HG03066 (cell line): ENCODE results near the gene NAPG.
"Not testable (repeated sequence)": the region's sequence is repeated elsewhere in the genome, so short reads cannot be mapped to it uniquely, and the experiment has no call there.

Experiments used
- ATAC-seq: cut with Tn5 transposase; IDR thresholded peaks from one replicate; pipeline ENCODE4 v1.9.1; 2021; ENCODE audit warnings: low read depth; ENCODE audit not compliant: unreplicated experiment

NAPG gene

DNA sequence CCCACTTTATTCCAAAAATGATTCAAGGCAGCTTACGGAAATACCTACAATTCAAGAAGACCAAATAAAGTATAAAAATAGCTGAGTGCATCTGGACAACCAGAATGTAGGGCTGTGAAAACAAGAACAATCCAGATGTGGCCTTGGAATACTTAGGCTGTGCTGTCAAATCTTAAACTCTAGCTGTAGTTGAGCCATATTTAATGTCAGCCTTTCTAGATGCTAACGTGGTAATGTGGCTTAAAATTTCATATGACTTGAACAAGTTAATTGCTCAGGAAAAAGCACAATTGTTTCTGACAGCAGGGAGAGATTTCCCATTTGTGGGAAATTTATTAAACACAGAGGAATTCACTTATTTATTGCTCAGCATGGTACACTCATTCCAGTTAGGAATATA is 14.6 kb upstream of the NAPG start:
- ATAC-seq = no peak

DNA sequence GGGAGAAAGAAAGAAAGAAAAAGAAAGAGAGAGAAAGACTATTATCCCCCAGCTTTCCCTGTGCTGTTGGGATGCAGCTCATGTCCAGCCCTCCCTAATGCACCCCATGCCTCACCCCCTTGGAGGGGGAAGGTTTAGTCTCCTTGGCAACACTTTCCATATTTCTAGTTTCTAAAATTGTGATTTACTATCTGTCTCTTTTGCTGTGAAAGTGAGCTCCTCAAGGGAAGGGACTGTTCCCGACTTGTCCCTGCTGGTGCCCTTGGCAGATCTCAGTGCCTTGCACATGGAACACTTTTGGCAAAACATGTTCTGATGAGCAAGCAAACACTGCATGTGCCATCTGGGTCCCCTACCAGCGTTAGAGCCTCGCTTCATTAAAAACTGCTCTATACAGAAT is 11.7 kb upstream of the NAPG start:
- no peak for ATAC-seq

DNA sequence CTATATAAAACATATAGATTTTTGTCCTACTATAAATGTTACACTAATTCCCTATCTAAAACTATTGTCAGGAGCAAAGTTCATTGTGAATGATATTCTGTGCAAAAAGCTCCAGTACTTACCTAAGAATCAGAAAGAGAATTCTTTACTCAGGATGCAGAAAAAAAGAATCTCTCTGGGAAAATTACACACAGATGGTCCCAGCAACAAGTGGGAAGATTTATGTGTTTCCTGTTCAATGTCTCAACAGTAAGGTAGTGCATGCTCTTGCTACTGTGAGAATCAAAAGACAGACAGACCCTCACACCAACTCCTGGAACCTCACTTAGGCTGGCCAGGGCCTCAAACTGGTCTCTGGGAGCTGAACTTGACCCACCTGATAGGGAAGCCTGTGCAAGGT is 11.2 kb upstream of the NAPG start:
- no peak for ATAC-seq

- no peak for ATAC-seq
These were observed 10.4 kb upstream of the NAPG start for GRCh38 chr18:10515456-10515855.

DNA sequence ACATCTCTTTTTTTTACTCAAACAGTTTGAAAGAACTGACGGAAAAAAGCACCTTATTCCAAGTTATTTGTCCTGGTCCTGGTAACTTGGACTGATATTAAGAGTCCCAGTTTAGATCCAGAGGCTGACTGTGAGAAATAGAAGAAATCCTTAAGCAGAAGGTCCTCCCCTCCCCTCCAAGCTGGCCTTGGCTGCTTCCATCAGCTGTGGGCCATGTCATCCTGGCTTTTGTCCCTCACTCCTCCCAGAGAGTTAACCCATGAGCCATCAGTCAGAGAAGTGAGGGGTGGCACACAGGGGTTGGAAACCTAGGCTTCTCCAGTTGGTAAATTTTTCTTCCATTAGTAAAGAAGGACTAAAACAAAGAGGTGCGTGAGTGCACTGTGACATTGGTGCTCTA is 9.7 kb upstream of the NAPG start:
- no peak for ATAC-seq

DNA sequence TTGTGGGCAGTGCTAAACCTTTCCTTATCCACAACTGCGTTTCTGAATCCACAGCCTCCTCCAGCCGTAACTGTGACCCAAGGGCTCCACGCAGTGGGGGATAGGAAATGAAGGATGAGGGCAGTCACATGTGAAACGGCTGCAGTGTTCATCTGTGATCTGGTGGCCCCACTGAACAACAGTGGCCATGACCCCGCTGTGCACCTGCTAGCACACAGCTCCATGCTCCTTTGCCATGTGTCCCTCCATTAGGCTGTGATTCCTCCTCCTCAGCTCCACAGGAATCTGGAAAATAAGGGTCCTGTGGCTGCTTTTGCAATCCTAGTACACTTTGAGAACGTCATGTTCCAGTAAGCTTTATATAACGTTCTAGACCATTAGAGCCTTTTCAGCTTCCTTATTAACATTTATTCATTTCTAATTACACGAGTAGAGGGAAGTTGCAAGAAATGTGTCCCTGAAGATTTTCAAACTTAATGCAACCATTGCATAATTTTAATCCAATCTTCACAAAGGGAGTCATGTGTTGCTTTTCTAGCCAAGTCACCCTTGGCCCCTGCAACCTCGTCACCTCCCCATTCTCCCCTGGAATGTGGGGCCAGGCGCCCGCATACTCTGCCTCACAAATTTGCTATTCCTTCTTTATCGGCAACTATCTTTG is 7.1 kb upstream of the NAPG start:
- no peak for ATAC-seq

DNA sequence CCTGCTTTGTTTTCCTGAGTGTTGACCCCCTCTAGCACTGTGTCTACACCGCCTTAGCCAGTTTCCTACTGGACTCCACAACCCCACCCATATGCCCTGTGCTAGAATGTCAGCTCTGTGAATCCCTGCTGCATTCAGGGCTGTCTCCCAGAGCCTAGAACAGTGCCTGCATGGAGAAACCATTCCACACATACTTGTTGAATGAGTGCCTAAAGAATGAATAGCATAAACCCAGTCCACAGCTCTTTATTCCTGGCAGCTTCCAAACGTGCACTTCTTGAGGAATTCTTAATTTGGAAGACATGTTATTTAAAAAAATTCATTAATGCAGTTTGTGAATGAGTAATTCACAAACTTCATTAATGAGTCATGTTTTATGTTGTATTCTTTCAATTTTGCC is 6.5 kb upstream of the NAPG start:
- ATAC-seq = no peak

DNA sequence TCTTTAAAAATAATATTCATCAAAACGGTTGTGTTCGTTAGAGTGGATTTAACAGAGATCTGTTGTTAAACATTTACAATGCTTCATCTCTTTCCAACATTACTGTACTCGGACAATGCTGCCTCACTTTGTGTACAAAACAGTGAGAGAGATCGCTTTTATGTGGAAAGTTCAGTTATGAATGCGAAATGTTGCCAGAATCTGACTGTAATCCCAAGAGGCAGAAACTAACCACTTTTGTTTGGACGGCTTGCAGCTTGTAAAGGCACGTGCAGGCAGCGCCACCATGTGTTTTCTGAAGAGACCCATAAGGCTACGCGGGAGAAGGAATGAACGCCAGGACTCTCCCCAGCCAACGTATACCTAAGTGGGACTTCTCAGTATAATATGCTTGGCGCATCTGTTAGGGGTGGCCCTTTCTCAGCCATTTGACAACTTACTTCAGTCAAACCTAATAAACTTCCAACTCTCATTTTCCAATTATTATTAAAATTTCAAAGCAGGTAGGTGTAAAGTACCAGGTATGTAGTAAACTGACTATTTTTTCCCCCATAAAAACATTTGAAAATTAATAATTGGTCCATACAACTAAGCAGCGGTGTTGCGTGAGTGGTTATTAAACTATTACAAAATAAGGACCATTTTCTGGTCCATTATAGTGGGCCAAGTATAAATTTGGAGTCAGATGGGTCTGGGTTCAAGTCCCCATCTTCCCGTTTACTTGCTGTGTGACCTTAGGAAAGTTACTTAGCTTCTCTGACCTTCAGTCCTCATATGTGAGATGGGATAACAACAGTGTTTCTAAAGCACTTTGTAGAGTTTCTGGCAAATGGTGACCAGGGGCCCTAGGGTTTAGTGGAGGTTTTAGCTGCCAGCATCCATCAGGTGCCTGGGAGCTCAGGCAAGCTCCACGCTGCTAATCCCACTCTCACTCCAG is 5.6 kb upstream of the NAPG start:
- ATAC-seq = peak; percentile 64

GRCh38 chr18:10521566-10521965 is 4.3 kb upstream of the NAPG start:
- ATAC-seq = no peak

GRCh38 chr18:10522574-10522973 is 3.3 kb upstream of the NAPG start:
- no peak for ATAC-seq

GRCh38 chr18:10523544-10523943 is 2.3 kb upstream of the NAPG start:
- ATAC-seq = no peak

- no peak for ATAC-seq
These were observed 1.1 kb upstream of the NAPG start for GRCh38 chr18:10524507-10525370.

GRCh38 chr18:10525371-10525691 is 496 bp upstream of the NAPG start:
- no peak for ATAC-seq

DNA sequence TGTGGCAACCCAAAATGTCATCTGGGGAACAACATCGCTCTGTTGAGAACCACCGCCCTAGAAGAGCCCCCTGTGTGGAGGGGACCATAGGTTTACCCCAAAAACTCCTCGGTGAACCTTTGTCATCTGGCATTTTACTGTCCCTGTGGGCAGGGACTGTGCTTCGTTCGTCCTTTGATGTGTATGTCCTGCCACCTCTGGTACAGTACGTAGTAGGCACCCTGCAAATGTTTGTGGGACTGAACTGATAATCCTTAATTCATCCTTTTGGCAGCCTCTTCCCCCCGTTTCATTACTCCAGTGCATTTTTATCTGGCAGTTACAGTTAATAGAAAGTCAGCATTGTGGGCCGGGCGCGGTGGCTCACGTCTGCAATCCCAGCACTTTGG is 728 bp downstream of the NAPG start:
- ATAC-seq = no peak

DNA sequence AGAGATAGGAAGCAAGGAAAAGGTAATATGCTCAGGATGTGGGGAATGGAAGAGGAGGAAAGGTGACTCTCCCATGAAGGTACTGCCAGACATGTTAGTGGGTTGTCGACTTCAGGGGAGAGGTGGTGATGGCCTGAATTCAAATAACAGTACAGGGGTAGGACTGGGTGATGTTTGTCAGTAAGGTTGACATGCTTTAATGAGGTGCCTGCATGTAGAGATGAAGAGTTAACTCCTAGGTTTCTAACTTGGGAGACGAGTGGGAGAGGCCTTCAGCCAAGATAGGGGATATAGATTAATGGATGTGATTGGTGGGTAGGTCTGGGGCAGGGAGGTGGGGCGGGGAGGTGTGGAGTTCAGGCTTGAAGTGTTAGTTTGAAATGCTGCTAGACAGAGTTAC is 2.6 kb downstream of the NAPG start:
- no peak for ATAC-seq

- ATAC-seq = no peak
These were observed 4.2 kb downstream of the NAPG start for GRCh38 chr18:10530002-10530401.

DNA sequence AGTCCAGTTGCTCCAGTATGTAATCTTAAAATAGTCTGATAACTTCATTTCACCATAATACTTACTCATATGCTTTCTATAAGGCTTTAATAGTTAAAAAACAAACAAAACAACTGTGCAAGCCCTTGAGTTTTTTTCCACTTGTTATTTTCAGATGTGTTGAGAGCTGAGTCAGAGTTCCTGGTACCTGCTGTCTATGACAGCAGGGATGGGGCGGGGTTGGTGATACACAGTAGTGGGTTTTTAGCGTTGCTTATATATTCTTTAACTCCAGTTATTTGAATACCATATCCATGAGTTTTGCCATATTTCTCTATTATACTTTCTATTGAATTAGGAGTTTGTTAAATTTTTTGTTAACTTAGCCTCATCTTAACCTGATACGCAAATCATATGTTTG is 5.0 kb downstream of the NAPG start:
- no peak for ATAC-seq

DNA sequence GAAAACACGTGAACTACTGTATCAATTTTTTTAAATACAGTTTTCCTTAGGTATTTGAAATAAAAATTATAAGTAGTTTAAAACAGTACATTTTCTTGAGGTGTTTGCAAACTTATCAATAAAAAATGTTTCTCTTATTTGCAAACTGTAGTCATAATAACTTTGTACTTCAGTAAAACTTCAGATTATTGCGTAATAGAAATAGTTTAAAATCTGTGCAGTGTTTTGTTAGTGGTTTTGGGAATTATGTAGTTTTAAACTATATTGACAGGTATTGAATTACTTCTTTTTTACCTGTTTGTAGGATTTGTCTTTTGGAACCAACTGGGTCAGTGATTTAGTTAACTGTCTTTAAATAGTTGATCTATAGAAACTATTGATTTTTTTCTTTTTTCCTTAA is 7.3 kb downstream of the NAPG start:
- ATAC-seq = no peak

- no peak for ATAC-seq
These were observed 10.5 kb downstream of the NAPG start for GRCh38 chr18:10536280-10536679.

GRCh38 chr18:10537765-10538164 is 11.9 kb downstream of the NAPG start:
- no peak for ATAC-seq

- not testable (repeated sequence) for ATAC-seq
These were observed 13.3 kb downstream of the NAPG start for GRCh38 chr18:10539124-10539523.
